ELF-1 (cell line): ENCODE measurements around the gene UQCC2.

Experiments
- DNase-seq: peaks from one replicate; pipeline ENCODE4 v3.0.0-alpha.2; 2016; ENCODE audit warnings: low read depth, low spot score

The UQCC2 gene

DNA sequence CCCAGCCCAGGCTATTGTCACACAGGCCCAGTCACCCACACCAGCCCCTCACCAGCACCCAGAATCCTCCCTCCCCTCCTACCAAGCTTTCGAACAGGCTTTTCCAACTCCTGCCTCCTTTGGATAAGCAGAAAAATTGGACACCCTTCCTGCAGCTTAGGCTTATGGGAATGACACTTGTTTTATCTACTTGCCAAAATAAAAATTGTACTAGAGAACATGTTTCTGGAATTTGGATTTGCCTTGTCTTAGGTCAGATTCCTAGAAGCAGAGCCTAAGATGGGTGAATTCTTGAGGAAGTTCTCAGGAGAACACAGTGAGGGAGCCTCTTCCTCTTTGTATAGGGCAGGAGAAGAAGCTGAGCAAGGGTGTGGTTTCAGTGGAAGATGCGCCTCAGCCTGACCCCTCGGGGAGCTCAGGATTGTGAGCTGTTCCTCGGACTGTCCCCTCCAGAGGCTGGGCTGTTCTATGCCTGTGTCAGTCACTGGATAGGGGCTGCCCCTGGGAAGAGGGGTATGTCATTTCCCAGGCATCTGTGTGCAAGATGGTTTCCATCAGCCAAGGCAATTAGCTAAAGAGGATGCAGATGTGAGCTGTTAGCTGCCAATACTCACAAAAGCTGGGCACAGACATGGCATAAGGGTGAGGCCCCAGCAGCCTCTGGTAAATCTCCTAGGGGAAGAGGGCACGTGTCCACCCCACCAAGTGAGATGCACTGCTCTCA lies 56.5 kb downstream of the UQCC2 start:
- DNase-seq = no peak

- no peak for DNase-seq
These were observed 59.5 kb downstream of the UQCC2 start for GRCh38 chr6:33652002-33652401.

DNA sequence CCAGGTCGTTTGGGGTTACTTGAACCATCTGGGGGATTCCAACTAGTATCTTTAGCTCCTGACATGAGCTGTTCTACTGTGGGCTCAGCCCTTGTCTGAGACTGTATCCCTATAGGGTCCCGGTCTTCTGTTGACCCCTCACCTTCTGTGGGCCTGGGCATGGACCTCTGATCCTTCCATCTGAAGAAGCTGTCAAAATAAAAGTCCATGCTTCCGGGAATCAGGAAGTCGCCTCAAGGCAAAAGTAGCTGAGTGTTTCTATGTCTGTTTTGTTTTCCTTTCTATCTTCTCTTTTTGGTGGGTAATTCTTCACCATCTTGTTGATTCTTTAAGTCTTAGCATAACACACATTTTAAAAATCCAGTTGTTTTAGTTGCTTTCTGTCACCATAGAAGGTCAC lies 60.1 kb downstream of the UQCC2 start:
- DNase-seq = no peak
